ENCODE results near the gene WDFY4.

The WDFY4 gene

GRCh38 chr10:48898426-48898825 is 213.8 kb downstream of the WDFY4 start:
- TF ChIP-seq FOXP2 (optimal IDR thresholded peaks at IDR 0.05; ENCODE audit: borderline replicate concordance, extremely low read depth, extremely low read length, insufficient read depth) (no peak), SIN3A (IDR thresholded peaks at IDR 0.05; ENCODE audit: borderline replicate concordance, insufficient read depth, low read length) (no peak), TAF1 (IDR thresholded peaks at IDR 0.05; ENCODE audit: borderline replicate concordance, insufficient read depth, low read length) (no peak), POLR2AphosphoS5 (IDR thresholded peaks at IDR 0.05; ENCODE audit: low read depth, low read length) (no peak)
- TF ChIP-seq, protein P1, sequence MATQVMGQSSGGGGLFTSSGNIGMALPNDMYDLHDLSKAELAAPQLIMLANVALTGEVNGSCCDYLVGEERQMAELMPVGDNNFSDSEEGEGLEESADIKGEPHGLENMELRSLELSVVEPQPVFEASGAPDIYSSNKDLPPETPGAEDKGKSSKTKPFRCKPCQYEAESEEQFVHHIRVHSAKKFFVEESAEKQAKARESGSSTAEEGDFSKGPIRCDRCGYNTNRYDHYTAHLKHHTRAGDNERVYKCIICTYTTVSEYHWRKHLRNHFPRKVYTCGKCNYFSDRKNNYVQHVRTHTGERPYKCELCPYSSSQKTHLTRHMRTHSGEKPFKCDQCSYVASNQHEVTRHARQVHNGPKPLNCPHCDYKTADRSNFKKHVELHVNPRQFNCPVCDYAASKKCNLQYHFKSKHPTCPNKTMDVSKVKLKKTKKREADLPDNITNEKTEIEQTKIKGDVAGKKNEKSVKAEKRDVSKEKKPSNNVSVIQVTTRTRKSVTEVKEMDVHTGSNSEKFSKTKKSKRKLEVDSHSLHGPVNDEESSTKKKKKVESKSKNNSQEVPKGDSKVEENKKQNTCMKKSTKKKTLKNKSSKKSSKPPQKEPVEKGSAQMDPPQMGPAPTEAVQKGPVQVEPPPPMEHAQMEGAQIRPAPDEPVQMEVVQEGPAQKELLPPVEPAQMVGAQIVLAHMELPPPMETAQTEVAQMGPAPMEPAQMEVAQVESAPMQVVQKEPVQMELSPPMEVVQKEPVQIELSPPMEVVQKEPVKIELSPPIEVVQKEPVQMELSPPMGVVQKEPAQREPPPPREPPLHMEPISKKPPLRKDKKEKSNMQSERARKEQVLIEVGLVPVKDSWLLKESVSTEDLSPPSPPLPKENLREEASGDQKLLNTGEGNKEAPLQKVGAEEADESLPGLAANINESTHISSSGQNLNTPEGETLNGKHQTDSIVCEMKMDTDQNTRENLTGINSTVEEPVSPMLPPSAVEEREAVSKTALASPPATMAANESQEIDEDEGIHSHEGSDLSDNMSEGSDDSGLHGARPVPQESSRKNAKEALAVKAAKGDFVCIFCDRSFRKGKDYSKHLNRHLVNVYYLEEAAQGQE (IDR thresholded peaks at IDR 0.05; ENCODE audit: insufficient read depth in 1 of 2, low read depth in 2 of 2, low read length in 2 of 2) = no peak

DNA sequence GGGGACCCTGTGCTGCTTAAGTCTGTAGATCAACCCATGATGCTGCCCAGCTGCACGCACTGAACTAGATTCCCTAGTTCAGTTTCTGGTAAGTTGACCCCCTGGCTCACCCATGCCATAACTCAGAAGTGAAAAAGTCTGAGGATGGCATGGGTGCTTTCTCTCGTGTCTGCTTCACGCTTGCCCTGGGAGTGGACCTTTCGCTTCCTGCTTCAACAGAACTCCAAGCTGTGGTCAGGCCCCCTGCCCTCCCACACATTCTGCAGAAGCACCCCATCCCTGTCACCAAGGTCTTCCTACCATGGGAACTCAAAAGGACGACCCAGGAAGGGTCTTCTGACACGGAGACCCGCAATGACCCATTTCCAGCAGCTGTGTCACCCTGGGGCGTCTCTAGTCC is 215.1 kb downstream of the WDFY4 start:
- TF ChIP-seq SIN3A (IDR thresholded peaks at IDR 0.05; ENCODE audit: borderline replicate concordance, insufficient read depth, low read length) = no peak
- TF ChIP-seq TAF1 (IDR thresholded peaks at IDR 0.05; ENCODE audit: borderline replicate concordance, insufficient read depth, low read length) = no peak
- TF ChIP-seq, protein P1 (IDR thresholded peaks at IDR 0.05; ENCODE audit: insufficient read depth in 1 of 2, low read depth in 2 of 2, low read length in 2 of 2) = no peak
- no peak for TF ChIP-seq FOXP2 (optimal IDR thresholded peaks at IDR 0.05; ENCODE audit: borderline replicate concordance, extremely low read depth, extremely low read length, insufficient read depth)
- no peak for TF ChIP-seq POLR2AphosphoS5 (IDR thresholded peaks at IDR 0.05; ENCODE audit: low read depth, low read length)

DNA sequence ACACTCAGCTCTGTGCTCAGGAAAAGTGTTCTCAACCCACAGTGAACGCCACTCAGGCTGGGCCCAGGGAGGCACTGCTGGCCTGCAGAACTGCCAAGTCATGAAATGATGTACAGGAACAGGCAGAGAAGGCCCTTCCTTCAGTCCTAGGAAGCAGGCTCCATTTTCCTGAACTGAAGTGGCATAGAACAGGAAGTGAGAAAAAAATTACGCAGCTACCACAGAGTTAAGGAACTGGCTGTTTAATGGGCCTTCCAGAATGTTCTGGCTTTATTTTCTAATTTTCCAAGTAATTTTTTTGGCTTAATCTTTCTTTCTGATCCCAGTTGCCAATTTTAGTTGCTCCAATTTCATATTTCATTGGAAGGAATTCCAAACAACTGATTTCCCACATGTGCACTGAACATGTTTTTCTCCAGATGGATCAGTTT is 215.7 kb downstream of the WDFY4 start:
- TF ChIP-seq FOXP2 (optimal IDR thresholded peaks at IDR 0.05; ENCODE audit: borderline replicate concordance, extremely low read depth, extremely low read length, insufficient read depth) (no peak), POLR2AphosphoS5 (IDR thresholded peaks at IDR 0.05; ENCODE audit: low read depth, low read length) (no peak), TAF1 (IDR thresholded peaks at IDR 0.05; ENCODE audit: borderline replicate concordance, insufficient read depth, low read length) (no peak), SIN3A (IDR thresholded peaks at IDR 0.05; ENCODE audit: borderline replicate concordance, insufficient read depth, low read length) (no peak)
- TF ChIP-seq, protein P1 (IDR thresholded peaks at IDR 0.05; ENCODE audit: insufficient read depth in 1 of 2, low read depth in 2 of 2, low read length in 2 of 2) = no peak

DNA sequence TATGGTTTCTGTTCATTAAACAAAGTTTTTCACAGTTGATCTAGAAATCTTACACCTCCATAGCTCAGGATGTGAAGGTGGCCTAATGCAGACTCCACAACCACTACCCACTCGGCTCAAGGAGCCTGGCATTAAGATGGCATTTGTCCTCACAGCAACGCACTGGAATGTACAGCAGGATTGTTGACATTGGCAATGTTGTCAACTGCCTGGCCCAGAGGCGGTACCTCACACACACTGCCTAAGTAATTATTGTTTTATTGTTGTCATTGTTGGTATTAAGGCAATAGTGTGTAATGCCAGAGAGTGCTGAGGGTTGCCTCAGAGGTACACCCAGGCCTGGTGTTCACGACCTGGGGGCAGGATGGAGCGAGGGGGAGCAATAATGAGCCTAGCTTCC is 216.6 kb downstream of the WDFY4 start:
- TF ChIP-seq TAF1 (IDR thresholded peaks at IDR 0.05; ENCODE audit: borderline replicate concordance, insufficient read depth, low read length) (no peak), FOXP2 (optimal IDR thresholded peaks at IDR 0.05; ENCODE audit: borderline replicate concordance, extremely low read depth, extremely low read length, insufficient read depth) (no peak), POLR2AphosphoS5 (IDR thresholded peaks at IDR 0.05; ENCODE audit: low read depth, low read length) (no peak), SIN3A (IDR thresholded peaks at IDR 0.05; ENCODE audit: borderline replicate concordance, insufficient read depth, low read length) (no peak)
- TF ChIP-seq, protein P1 (IDR thresholded peaks at IDR 0.05; ENCODE audit: insufficient read depth in 1 of 2, low read depth in 2 of 2, low read length in 2 of 2) = no peak

GRCh38 chr10:48902096-48902495 is 217.4 kb downstream of the WDFY4 start:
- TF ChIP-seq TAF1 (IDR thresholded peaks at IDR 0.05; ENCODE audit: borderline replicate concordance, insufficient read depth, low read length) (no peak), FOXP2 (optimal IDR thresholded peaks at IDR 0.05; ENCODE audit: borderline replicate concordance, extremely low read depth, extremely low read length, insufficient read depth) (no peak), SIN3A (IDR thresholded peaks at IDR 0.05; ENCODE audit: borderline replicate concordance, insufficient read depth, low read length) (no peak)
- TF ChIP-seq, protein P1 (IDR thresholded peaks at IDR 0.05; ENCODE audit: insufficient read depth in 1 of 2, low read depth in 2 of 2, low read length in 2 of 2) = no peak
